Measurements from ENCODE around the gene NFKB1. TPM values are rescaled to one million over a fixed set of nuclear protein-coding genes. Genes with fewer than 3 reads are reported as not detected.

NFKB1 gene
- total and polyA plus RNA-seq, 9 of the 15 experiments (the other 6 are each of a cell fraction or from before 2014, with no cell fraction given) = 2.4 to 14.5 (median 10.3) TPM

- no TSS peak for BruUV-seq (replicated peaks)
- no peaks in the 10 kb centered on the region for H3K9me3 ChIP-seq (replicated peaks; ENCODE audit: control insufficient read depth, insufficient read depth, low read depth, low read length)
- H3K27ac ChIP-seq (ENCODE audit: extremely low read depth, low read depth, low read length) = no peak overlapping the region
- no peaks in the 10 kb centered on the region for H3K27me3 ChIP-seq (ENCODE audit: control insufficient read depth in 2 of 2, insufficient read depth in 2 of 2, low read length in 2 of 2)
- H3K36me3 ChIP-seq (ENCODE audit: control insufficient read depth, insufficient read depth, low read length) = peaks cover 9% of the 10 kb centered on the region; the same call in 1 of the 3 replicates
- no peaks in the 10 kb centered on the region for H3K4me1 ChIP-seq (replicated peaks in 1 of 2; ENCODE audit: control insufficient read depth in 2 of 2, insufficient read depth in 2 of 2, low read length in 2 of 2)
- no peak overlapping the region for H3K4me3 ChIP-seq
- no peak for ATAC-seq
- H3K9me1 ChIP-seq (ENCODE audit: control insufficient read depth, insufficient read depth, low read length) = no peaks in the 10 kb centered on the region
- in situ Hi-C loops (cut with MboI) (no loop called here), intact Hi-C loops (cut with micrococcal nuclease) (no loop called here)
- 88% methylated on average over 2 of the region's 2 CpGs for WGBS (ENCODE audit: insufficient coverage, low coverage, missing lambda C conversion rate)
- ChIA-PET POLR2A (interaction anchor here (0.6 to 0.7 kb wide), 3 partner anchors 20 to 1262 kb away, joined by 3 read pairs; no protein-coding TSS in a partner anchor), CTCF (ENCODE audit: low intra/inter-chr PET ratio) (no interaction called here)
- no peaks in the 10 kb centered on the region for H3K79me2 ChIP-seq (ENCODE audit: control insufficient read depth, insufficient read depth, low read length)
- FAIRE-seq = no peak
- H2AFZ ChIP-seq (ENCODE audit: low read depth, low read length) = no peak overlapping the region
- no peak overlapping the region for H3K4me2 ChIP-seq (ENCODE audit: insufficient read depth, low read length)
- no peaks in the 10 kb centered on the region for H4K20me1 ChIP-seq (replicated peaks; ENCODE audit: control insufficient read depth, insufficient read depth, low read length)
- no peak for DNase-seq (ENCODE audit: extremely low read depth in 1 of 4, low spot score in 3 of 4)
- no peak overlapping the region for H3K9ac ChIP-seq (ENCODE audit: insufficient read depth in 1 of 2, low read depth in 2 of 2, low read length in 2 of 2)
- TF ChIP-seq TRIM28 (IDR thresholded peaks at IDR 0.05) (no peak), CHD7 (IDR thresholded peaks at IDR 0.05; ENCODE audit: low read depth, low read length) (no peak), FOXA3 (CRISPR knock-in tag; conservative IDR thresholded peaks at IDR 0.05 in 1 of 2, IDR thresholded peaks at IDR 0.05 in 1 of 2) (no peak), RBM15 (IDR thresholded peaks at IDR 0.05; ENCODE audit: insufficient read depth, low read length) (no peak), MTA3 (IDR thresholded peaks at IDR 0.05; ENCODE audit: borderline replicate concordance) (no peak), YY1 (IDR thresholded peaks at IDR 0.05; ENCODE audit: borderline replicate concordance in 1 of 3, control insufficient read depth in 1 of 3, extremely low read depth in 1 of 3, insufficient read depth in 3 of 3, insufficient read length in 1 of 3, insufficient replicate concordance in 2 of 3, low read depth in 1 of 3, low read length in 2 of 3) (no peak), ZNF274 (IDR thresholded peaks at IDR 0.05; ENCODE audit: borderline replicate concordance, low read depth, low read length) (no peak), ETV6 (IDR thresholded peaks at IDR 0.05; ENCODE audit: borderline replicate concordance in 1 of 2, low read depth in 2 of 2, low read length in 1 of 2) (no peak), ETV6 (CRISPR knock-in tag; IDR thresholded peaks at IDR 0.05; ENCODE audit: borderline replicate concordance) (no peak)
Measured at GRCh38 chr4:102585329-102585728, 84.2 kb downstream of the NFKB1 start.

Measured in K562 (cell line).